GM12878 (cell line): ENCODE measurements around the gene SNX33. TPM values are rescaled to one million over a fixed set of nuclear protein-coding genes. Genes with fewer than 3 reads are reported as not detected.

Experiments
- ATAC-seq: fragments of 200-7000 bp; cut with Tn5 transposase; 3 replicates; pipeline ENCODE4 v1.9.1; 2020; ENCODE audit warnings: mild to moderate bottlenecking, moderate library complexity
- BruUV-seq: library from RNA; stranded (reverse); fragments of 400-500 nt; replicated peaks from 2 replicates; lab custom pipeline; 2021; lab: Mats Ljungman, UMichigan
- CTCF ChIA-PET: fragments of 300-600 bp; sonication (Branson Sonifier 250); formaldehyde crosslinking; extraction: SDS; loops from one replicate; lab custom pipeline; 2021; ENCODE audit warnings: inconsistent platforms; lab: Yijun Ruan, JAX
- POLR2A ChIA-PET: fragments of 350-600 bp; formaldehyde crosslinking; extraction: SDS; loops from one replicate; lab custom pipeline; 2021; ENCODE audit warnings: inconsistent platforms; lab: Charles Lee
- RAD21 ChIA-PET: fragments of 300-600 bp; sonication (Branson Sonifier 250); formaldehyde crosslinking; loops from one replicate; lab custom pipeline; 2023; ENCODE audit warnings: antibody characterized with exemption; ENCODE audit not compliant: unreplicated experiment; lab: Charles Lee
- SMC1A ChIA-PET: fragments of 300-600 bp; sonication (Branson Sonifier 250); formaldehyde crosslinking; loops from one replicate; lab custom pipeline; 2023; ENCODE audit not compliant: unreplicated experiment, uncharacterized antibody; lab: Charles Lee
- DNase-seq: peaks from one replicate; pipeline ENCODE4 v3.0.0-alpha.2; 2011; ENCODE audit warnings: low read depth, low spot score
- FAIRE-seq: peaks from 3 replicates; lab custom pipeline; 2011; peaks lifted over from hg19 to GRCh38; lab: Jason Lieb, UNC
- H2AFZ ChIP-seq: 2 replicates; pipeline ENCODE4 v1.6.0; 2011; ENCODE audit warnings: low read depth, low read length, control low read depth; ENCODE audit not compliant: control insufficient read depth
- H3K27ac ChIP-seq: 2 replicates; pipeline ENCODE4 v1.5.1; 2011; ENCODE audit warnings: control low read depth; ENCODE audit not compliant: control insufficient read depth, insufficient read depth
- H3K27me3 ChIP-seq, 2 experiments: replicated peaks in 1 of 2; 2 replicates each; pipeline versions ENCODE4 v1.6.0 to v1.6.1; 2011; ENCODE audit warnings: low read length in 1 of 2; ENCODE audit not compliant: control insufficient read depth in 2 of 2, insufficient read depth in 2 of 2
- H3K36me3 ChIP-seq, 2 experiments: 2 replicates each; pipeline ENCODE4 v1.5.1; 2011; ENCODE audit warnings: low read length in 1 of 2; ENCODE audit not compliant: control insufficient read depth in 2 of 2, insufficient read depth in 2 of 2
- H3K4me1 ChIP-seq: 2 replicates; pipeline ENCODE4 v1.6.1; 2011; ENCODE audit warnings: mild to moderate bottlenecking, low read length, moderate library complexity, mixed read lengths; ENCODE audit not compliant: control insufficient read depth, insufficient read depth
- H3K4me2 ChIP-seq: 2 replicates; pipeline ENCODE4 v1.6.0; 2011; ENCODE audit warnings: control low read depth; ENCODE audit not compliant: control insufficient read depth, insufficient read depth
- H3K4me3 ChIP-seq: fragments of 200-600 bp; sonication (generic); 2 replicates; pipeline ENCODE4 v1.5.1; 2016
- H3K79me2 ChIP-seq: 2 replicates; pipeline ENCODE4 v1.6.0; 2011; ENCODE audit warnings: low read length; ENCODE audit not compliant: control insufficient read depth, insufficient read depth
- H3K9ac ChIP-seq: 2 replicates; pipeline ENCODE4 v1.8.0; 2011; ENCODE audit warnings: low read length, control low read depth, mixed read lengths; ENCODE audit not compliant: control insufficient read depth, insufficient read depth
- H3K9me3 ChIP-seq: replicated peaks from 3 replicates; pipeline ENCODE4 v1.5.1; 2011; ENCODE audit warnings: mild to moderate bottlenecking, low read length; ENCODE audit not compliant: control insufficient read depth, insufficient read depth
- H4K20me1 ChIP-seq: 2 replicates; pipeline ENCODE4 v1.6.0; 2011; ENCODE audit not compliant: control insufficient read depth, insufficient read depth
- CEBPB ChIP-seq, 2 experiments: fragments of 150-350 bp in 1 of 2; IDR thresholded peaks; 2 replicates each; pipeline ENCODE4 v1.6.1; 2012 to 2014; ENCODE audit warnings: low read depth in 2 of 2, low read length in 2 of 2, borderline replicate concordance in 1 of 2, inconsistent platforms in 1 of 2
- CHD2 ChIP-seq: IDR thresholded peaks from 2 replicates; pipeline ENCODE4 v1.6.1; 2011; ENCODE audit warnings: low read depth, low read length, improper control_type of control experiment, borderline replicate concordance
- CREB1 ChIP-seq: IDR thresholded peaks from 2 replicates; pipeline ENCODE4 v1.6.1; 2012; ENCODE audit warnings: low read depth, mild to moderate bottlenecking, inconsistent platforms
- CREM ChIP-seq: IDR thresholded peaks from 2 replicates; pipeline ENCODE4 v1.6.1; 2014; ENCODE audit warnings: antibody characterized with exemption, low read depth
- HDGF ChIP-seq: fragments of 450-650 bp; IDR thresholded peaks from 2 replicates; pipeline ENCODE4 v1.6.1; 2016; ENCODE audit warnings: antibody characterized with exemption
- MAX ChIP-seq: IDR thresholded peaks from 2 replicates; pipeline ENCODE4 v1.6.1; 2012; ENCODE audit warnings: low read depth, low read length, improper control_type of control experiment
- MLLT1 ChIP-seq: fragments of 450-650 bp; IDR thresholded peaks from 2 replicates; pipeline ENCODE4 v1.6.1; 2016; ENCODE audit warnings: mild to moderate bottlenecking
- PKNOX1 ChIP-seq: fragments of 450-650 bp; IDR thresholded peaks from 2 replicates; pipeline ENCODE4 v1.6.1; 2016; ENCODE audit warnings: mild to moderate bottlenecking
- RAD21 ChIP-seq: IDR thresholded peaks from 2 replicates; pipeline ENCODE4 v1.6.1; 2011; ENCODE audit warnings: mild to moderate bottlenecking, low read depth, low read length, moderate library complexity; ENCODE audit not compliant: insufficient read depth
- SIN3A ChIP-seq: IDR thresholded peaks from 2 replicates; pipeline ENCODE4 v1.6.1; 2012; ENCODE audit warnings: low read depth, low read length, improper control_type of control experiment
- SREBF1 ChIP-seq: IDR thresholded peaks from 2 replicates; pipeline ENCODE4 v1.6.1; 2012; ENCODE audit warnings: mild to moderate bottlenecking, low read length
- STAT3 ChIP-seq: IDR thresholded peaks from 2 replicates; pipeline ENCODE4 v1.6.1; 2011; ENCODE audit warnings: low read depth, low read length, improper control_type of control experiment
- TCF12 ChIP-seq: IDR thresholded peaks from 2 replicates; pipeline ENCODE4 v1.6.1; 2011; ENCODE audit warnings: low read depth, mild to moderate bottlenecking, low read length
- ZBED1 ChIP-seq: IDR thresholded peaks from 2 replicates; pipeline ENCODE4 v1.6.1; 2016; ENCODE audit warnings: borderline replicate concordance
- ZBTB4 ChIP-seq: fragments of 450-650 bp; formaldehyde crosslinking; IDR thresholded peaks from 2 replicates; pipeline ENCODE4 v1.4.0; 2022; ENCODE audit warnings: mild to moderate bottlenecking, moderate library complexity
- WGBS: methylation state at CpG from one replicate; pipeline ENCODE4 v1.1.6; 2016; ENCODE audit warnings: low lambda C conversion rate; ENCODE audit not compliant: insufficient replicate concordance, insufficient coverage; ENCODE audit errors: missing lambda C conversion rate; 5-methylcytosine and 5-hydroxymethylcytosine counted together
- in situ Hi-C: fragments of 300-500 bp; cut with MboI; formaldehyde crosslinking; loops from 9 replicates; pipeline ENCODE4 v1.14.3; 2018; ENCODE audit warnings: mixed read lengths
- intact Hi-C: fragments of 100-400 bp; cut with micrococcal nuclease; formaldehyde crosslinking; loops from one replicate; pipeline ENCODE4 v1.14.2; 2022; ENCODE audit not compliant: unreplicated experiment
- polyA plus RNA-seq, 11 experiments: library from polyadenylated mRNA; depleted of rRNA in 4 of 11; unstranded in 6 of 11; stranded (reverse) in 5 of 11; fragments of >200 nt; fragmentation: Nextera tagmentation in 4 of 11; fragmentation: Illumina TruSeq in 1 of 11; extraction: Ambion mirVana in 4 of 11; extraction: Trizol in 1 of 11; gene quantifications; 1 replicate in 1 of 11; 2 replicates in 10 of 11; pipeline versions ENCODE4 v1.2.1 to v1.2.3, GENCODE V29; 2011 to 2016; ENCODE audit warnings: inconsistent platforms in 2 of 11, missing spikeins in 2 of 11, low read depth in 1 of 11
- total RNA-seq, 4 experiments: library from RNA; depleted of rRNA in 3 of 4; stranded (reverse); fragments of >200 nt in 3 of 4; fragmentation: Illumina TruSeq in 1 of 4; extraction: Trizol in 1 of 4; gene quantifications; 2 replicates each; pipeline versions ENCODE4 v1.2.1 to v1.2.3, GENCODE V29; 2013 to 2021

The SNX33 gene
- total and polyA plus RNA-seq, 10 of the 15 experiments (the other 5 are each of a cell fraction or from before 2014, with no cell fraction given) = 0.13 to 1.9 (median 0.55) TPM

GRCh38 chr15:75704618-75705017 lies 56.9 kb downstream of the SNX33 start:
- no peaks in the 10 kb centered on the region for H3K79me2 ChIP-seq
- H3K27me3 ChIP-seq = no peaks in the 10 kb centered on the region
- in situ Hi-C loops = no loop called here

More at GRCh38 chr15:75704618-75705017, 56.9 kb downstream of the SNX33 start:
- no peaks in the 10 kb centered on the region for H3K36me3 ChIP-seq
- H3K4me3 ChIP-seq = no peak overlapping the region
- H3K4me1 ChIP-seq = peaks cover 9% of the 10 kb centered on the region
- H4K20me1 ChIP-seq = no peaks in the 10 kb centered on the region
- H3K4me2 ChIP-seq = no peak overlapping the region
- POLR2A ChIA-PET = no interaction called here
- DNase-seq (no peak), FAIRE-seq (no peak), ATAC-seq (no peak)
- H2AFZ ChIP-seq = no peak overlapping the region
- WGBS = 63% methylated on average over 9 of the region's 9 CpGs
- no TSS peak for BruUV-seq
- CTCF ChIA-PET = no interaction called here
- no peak overlapping the region for H3K27ac ChIP-seq
- no peak for TF ChIP-seq CEBPB (IDR thresholded peaks at IDR 0.05; ENCODE audit: borderline replicate concordance in 1 of 2, low read depth in 2 of 2, low read length in 2 of 2)
- no peak for TF ChIP-seq PKNOX1
- TF ChIP-seq TCF12 = no peak
- TF ChIP-seq SREBF1 = no peak
- TF ChIP-seq MLLT1 = no peak
- TF ChIP-seq CREB1 = no peak
- TF ChIP-seq CREM = no peak
- no peak for TF ChIP-seq MAX
- no peak for TF ChIP-seq ZBTB4
- TF ChIP-seq RAD21 = no peak
- TF ChIP-seq SIN3A = no peak
- no peak for TF ChIP-seq CHD2
- TF ChIP-seq ZBED1 = no peak
- TF ChIP-seq HDGF = no peak
- no peak for TF ChIP-seq STAT3
- H3K9me3 ChIP-seq = no peaks in the 10 kb centered on the region
- RAD21 ChIA-PET = no interaction called here
- intact Hi-C loops = no loop called here
- SMC1A ChIA-PET = interaction anchor here (1.1 kb wide), 1 partner anchor 12 kb away, joined by 3 read pairs; no protein-coding TSS in a partner anchor
- no peak overlapping the region for H3K9ac ChIP-seq
